NOMO-1 (cell line): ENCODE measurements around the gene CADPS.

Source experiments
- DNase-seq, 2 experiments: peaks; one replicate each; lab custom pipeline; 2025; ENCODE audit not compliant: unreplicated experiment in 2 of 2; lab: John Stamatoyannopoulos, UW

CADPS gene

GRCh38 chr3:62815981-62816380 lies 59.2 kb downstream of the CADPS start:
- no peak for DNase-seq

GRCh38 chr3:62812631-62813030 lies 62.6 kb downstream of the CADPS start:
- DNase-seq: no peak

GRCh38 chr3:62811119-62811518 lies 64.1 kb downstream of the CADPS start:
- DNase-seq: no peak

- DNase-seq: no peak
Measured at GRCh38 chr3:62809369-62809768, 65.8 kb downstream of the CADPS start.

GRCh38 chr3:62805580-62806277 lies 69.5 kb downstream of the CADPS start:
- no peak for DNase-seq

GRCh38 chr3:62805106-62805505 lies 70.1 kb downstream of the CADPS start:
- DNase-seq: no peak

GRCh38 chr3:62803276-62803675 lies 71.9 kb downstream of the CADPS start:
- DNase-seq: no peak

GRCh38 chr3:62798000-62798399 lies 77.2 kb downstream of the CADPS start:
- no peak for DNase-seq

GRCh38 chr3:62797132-62797531 lies 78.1 kb downstream of the CADPS start:
- no peak for DNase-seq

- no peak for DNase-seq
Measured at GRCh38 chr3:62795978-62796657, 79.1 kb downstream of the CADPS start.

GRCh38 chr3:62793946-62794345 lies 81.3 kb downstream of the CADPS start:
- no peak for DNase-seq

- DNase-seq: no peak
Measured at GRCh38 chr3:62785384-62785783, 89.8 kb downstream of the CADPS start.

GRCh38 chr3:62781121-62781520 lies 94.1 kb downstream of the CADPS start:
- no peak for DNase-seq

GRCh38 chr3:62777674-62778073 lies 97.5 kb downstream of the CADPS start:
- DNase-seq: no peak

- DNase-seq: no peak
Measured at GRCh38 chr3:62777130-62777529, 98.1 kb downstream of the CADPS start.

GRCh38 chr3:62774221-62774620 lies 101.0 kb downstream of the CADPS start:
- no peak for DNase-seq

- DNase-seq: no peak
Measured at GRCh38 chr3:62771331-62772072, 103.7 kb downstream of the CADPS start.

GRCh38 chr3:62768896-62769295 lies 106.3 kb downstream of the CADPS start:
- DNase-seq: no peak

- no peak for DNase-seq
Measured at GRCh38 chr3:62761711-62762110, 113.5 kb downstream of the CADPS start.

- no peak for DNase-seq
Measured at GRCh38 chr3:62761311-62761710, 113.9 kb downstream of the CADPS start.

GRCh38 chr3:62758296-62759066 lies 116.7 kb downstream of the CADPS start:
- DNase-seq: no peak
